GM23338 (cell line): ENCODE results near the gene UBE2I. TPM values are rescaled to one million over a fixed set of nuclear protein-coding genes. Genes with fewer than 3 reads are reported as not detected.
A peak's percentile ranks its signal among the peaks of the same experiment; 100 is the strongest.

Experiments
- ATAC-seq: fragments of 200-7000 bp; cut with Tn5 transposase; 3 replicates; pipeline ENCODE4 v1.9.1; 2020
- DNase-seq: peaks from one replicate; pipeline ENCODE4 v3.0.0-alpha.2; 2015; ENCODE audit warnings: low spot score
- H2AFZ ChIP-seq: fragments of 200-600 bp; sonication (generic); 2 replicates; pipeline ENCODE4 v1.8.0; 2016; ENCODE audit warnings: antibody characterized with exemption, mild to moderate bottlenecking, moderate library complexity
- H3F3A ChIP-seq: fragments of 200-600 bp; sonication (generic); replicated peaks from 2 replicates; pipeline ENCODE4 v1.8.0; 2017; ENCODE audit warnings: antibody characterized with exemption, mixed run types, low read depth
- H3K27ac ChIP-seq: fragments of 200-600 bp; sonication (generic); 2 replicates; pipeline ENCODE4 v1.6.1; 2016; ENCODE audit warnings: low read depth
- H3K27me3 ChIP-seq: fragments of 200-600 bp; sonication (generic); 2 replicates; pipeline ENCODE4 v1.8.0; 2016; ENCODE audit warnings: mild to moderate bottlenecking, mixed run types, moderate library complexity; ENCODE audit not compliant: insufficient read depth
- H3K36me3 ChIP-seq: fragments of 200-600 bp; sonication (generic); 2 replicates; pipeline ENCODE4 v1.8.0; 2016; ENCODE audit warnings: mild to moderate bottlenecking; ENCODE audit not compliant: insufficient read depth
- H3K4me1 ChIP-seq: fragments of 200-600 bp; sonication (generic); 2 replicates; pipeline ENCODE4 v1.8.0; 2016; ENCODE audit warnings: mild to moderate bottlenecking, moderate library complexity; ENCODE audit not compliant: insufficient read depth
- H3K4me2 ChIP-seq: fragments of 200-600 bp; sonication (generic); 2 replicates; pipeline ENCODE4 v1.7.1; 2017; ENCODE audit warnings: mixed run types
- H3K4me3 ChIP-seq: fragments of 200-600 bp; sonication (generic); 2 replicates; pipeline ENCODE4 v1.6.1; 2016; ENCODE audit warnings: mixed run types
- H3K79me2 ChIP-seq: fragments of 200-600 bp; sonication (generic); replicated peaks from 2 replicates; pipeline ENCODE4 v1.8.0; 2017; ENCODE audit warnings: mild to moderate bottlenecking; ENCODE audit not compliant: insufficient read depth
- H3K9me2 ChIP-seq: fragments of 200-600 bp; sonication (generic); 2 replicates; pipeline ENCODE4 v1.8.0; 2017; ENCODE audit not compliant: insufficient read depth
- H4K20me1 ChIP-seq: fragments of 200-600 bp; sonication (generic); replicated peaks from 2 replicates; pipeline ENCODE4 v1.8.0; 2017; ENCODE audit warnings: mild to moderate bottlenecking; ENCODE audit not compliant: insufficient read depth
- H3K27ac Mint-ChIP-seq: 2 replicates; pipeline ENCODE4 v1.8.0; 2020; ENCODE audit warnings: inconsistent platforms, mild to moderate bottlenecking, moderate library complexity, mixed read lengths
- H3K27me3 Mint-ChIP-seq: 3 replicates; pipeline ENCODE4 v1.8.0; 2022; ENCODE audit warnings: low read depth, mild to moderate bottlenecking, moderate library complexity, mixed read lengths, inconsistent platforms; ENCODE audit not compliant: insufficient read depth, poor library complexity
- H3K36me3 Mint-ChIP-seq: 3 replicates; pipeline ENCODE4 v1.8.0; 2021; ENCODE audit warnings: low read depth, mild to moderate bottlenecking, inconsistent platforms, moderate library complexity, mixed read lengths
- H3K4me1 Mint-ChIP-seq: 3 replicates; pipeline ENCODE4 v1.8.0; 2020; ENCODE audit warnings: mild to moderate bottlenecking, inconsistent platforms, mixed read lengths
- H3K4me3 Mint-ChIP-seq: 3 replicates; pipeline ENCODE4 v1.8.0; 2021; ENCODE audit warnings: moderate library complexity, mild to moderate bottlenecking, inconsistent platforms, mixed read lengths
- H3K9me3 Mint-ChIP-seq: 3 replicates; pipeline ENCODE4 v1.8.0; 2020; ENCODE audit warnings: moderate library complexity, mild to moderate bottlenecking, inconsistent platforms, mixed read lengths
- CREB1 ChIP-seq: fragments of 250-450 bp; sonication (Bioruptor Pico); IDR thresholded peaks from 2 replicates; pipeline ENCODE4 v1.5.0; 2020; ENCODE audit warnings: low read depth, mild to moderate bottlenecking, moderate library complexity
- CTCF ChIP-seq, 2 experiments: fragments of 200-600 bp in 1 of 2; sonication (generic) in 1 of 2; conservative IDR thresholded peaks; 2 replicates each; pipeline versions ENCODE4 v1.5.1 to v1.6.1; 2016 to 2017; ENCODE audit warnings: antibody characterized with exemption in 2 of 2, low read depth in 2 of 2, mild to moderate bottlenecking in 2 of 2, moderate library complexity in 1 of 2
- EZH2 ChIP-seq: fragments of 200-600 bp; sonication (generic); IDR thresholded peaks from one replicate; pipeline ENCODE4 v1.8.0; 2017; ENCODE audit warnings: antibody characterized with exemption, mild to moderate bottlenecking, low read depth; ENCODE audit not compliant: unreplicated experiment
- EZH2phosphoT487 ChIP-seq: fragments of 200-600 bp; sonication (generic); IDR thresholded peaks from one replicate; pipeline ENCODE4 v1.8.1; 2018; ENCODE audit warnings: antibody characterized with exemption; ENCODE audit not compliant: unreplicated experiment
- JUNB ChIP-seq: IDR thresholded peaks from one replicate; pipeline ENCODE4 v1.6.1; 2016; ENCODE audit warnings: antibody characterized with exemption; ENCODE audit not compliant: unreplicated experiment
- NANOG ChIP-seq: IDR thresholded peaks from 2 replicates; pipeline ENCODE4 v1.6.1; 2016; ENCODE audit warnings: antibody characterized with exemption, borderline replicate concordance
- POLR2AphosphoS5 ChIP-seq: IDR thresholded peaks from 2 replicates; pipeline ENCODE4 v1.6.1; 2016; ENCODE audit warnings: antibody characterized with exemption, low read depth
- REST ChIP-seq: IDR thresholded peaks from one replicate; pipeline ENCODE4 v1.6.1; 2018; ENCODE audit warnings: antibody characterized with exemption; ENCODE audit not compliant: unreplicated experiment
- STAT1 ChIP-seq: IDR thresholded peaks from one replicate; pipeline ENCODE4 v1.6.1; 2016; ENCODE audit warnings: antibody characterized with exemption; ENCODE audit not compliant: unreplicated experiment
- ZNF114 ChIP-seq: fragments of 250-450 bp; sonication (Bioruptor Pico); IDR thresholded peaks from 2 replicates; pipeline ENCODE4 v1.5.0; 2020; ENCODE audit warnings: mild to moderate bottlenecking, moderate library complexity
- ZNF331 ChIP-seq: fragments of 250-450 bp; sonication (Bioruptor Pico); IDR thresholded peaks from 2 replicates; pipeline ENCODE4 v1.5.0; 2020; ENCODE audit warnings: low read depth, mild to moderate bottlenecking, moderate library complexity
- ZNF462 ChIP-seq: fragments of 250-450 bp; sonication (Bioruptor Pico); IDR thresholded peaks from 2 replicates; pipeline ENCODE4 v1.5.0; 2020; ENCODE audit warnings: mild to moderate bottlenecking, moderate library complexity
- polyA plus RNA-seq: library from polyadenylated mRNA; unstranded; fragments of >200 nt; fragmentation: Nextera tagmentation; extraction: Ambion mirVana; gene quantifications from 2 replicates; pipeline ENCODE4 v1.2.1, GENCODE V29; 2016
- total RNA-seq: library from RNA; depleted of rRNA; stranded (reverse); fragments of >200 nt; shearing (Covaris generic); gene quantifications from 2 replicates; pipeline ENCODE4 v1.2.3, GENCODE V29; 2014

UBE2I gene
- total and polyA plus RNA-seq, 2 experiments from 2014 or later, result 116 to 220 TPM

- TF ChIP-seq EZH2 (no peak), ZNF114 (CRISPR knock-in tag) (no peak), CREB1 (CRISPR knock-in tag) (no peak), STAT1 (no peak), CTCF (conservative IDR thresholded peaks at IDR 0.05; ENCODE audit: low read depth in 2 of 2) (no peak), REST (no peak)
These were observed 1.8 kb downstream of the UBE2I start (continued) for GRCh38 chr16:1311212-1311737.

- Mint-ChIP-seq H3K4me1 (peaks cover 4% of the 10 kb centered on the region; the same call in 2 of the 3 replicates), H3K36me3 (peaks cover 44% of the 10 kb centered on the region), H3K27ac (no peak overlapping the region), H3K4me3 (peak overlapping the region; percentile 96), H3K27me3 (peaks cover 24% of the 10 kb centered on the region), H3K9me3 (no peaks in the 10 kb centered on the region; the same call in 2 of the 3 replicates)
- Histone ChIP-seq H2AFZ (no peak overlapping the region), H3K4me3 (peak overlapping the region; percentile 99), H3K4me1 (peaks cover 7% of the 10 kb centered on the region; the same call in 1 of the 2 replicates), H3K79me2 (peaks cover 69% of the 10 kb centered on the region), H4K20me1 (peaks cover 44% of the 10 kb centered on the region), H3F3A (no peaks in the 10 kb centered on the region), H3K27ac (no peak overlapping the region), H3K4me2 (peak overlapping the region; percentile 99), H3K27me3 (no peaks in the 10 kb centered on the region), H3K36me3 (peaks cover 20% of the 10 kb centered on the region), H3K9me2 (no peaks in the 10 kb centered on the region)
- DNase-seq (no peak), ATAC-seq (no peak)
- no peak for TF ChIP-seq JUNB
- TF ChIP-seq ZNF462, result no peak
- no peak for TF ChIP-seq NANOG
- no peak for TF ChIP-seq STAT1
- no peak for TF ChIP-seq EZH2phosphoT487
- TF ChIP-seq EZH2, result no peak
- TF ChIP-seq CREB1 (CRISPR knock-in tag), result no peak
- TF ChIP-seq POLR2AphosphoS5, result no peak
- no peak for TF ChIP-seq ZNF114 (CRISPR knock-in tag)
- no peak for TF ChIP-seq ZNF331
These were observed 2.5 kb downstream of the UBE2I start for GRCh38 chr16:1311738-1312466.
